HepG2 (cell line): ENCODE results near the gene ABHD1. TPM values are rescaled to one million over a fixed set of nuclear protein-coding genes. Genes with fewer than 3 reads are reported as not detected.
A peak's percentile ranks its signal among the peaks of the same experiment; 100 is the strongest.

Source experiments
- CAMTA2 ChIP-seq: sonication (generic); formaldehyde crosslinking; IDR thresholded peaks from 2 replicates; pipeline ENCODE4 v1.4.0; 2020; ENCODE audit warnings: mild to moderate bottlenecking, missing genetic modification reagents, borderline replicate concordance
- CSRNP2 ChIP-seq: sonication (generic); formaldehyde crosslinking; conservative IDR thresholded peaks from 2 replicates; pipeline ENCODE4 v1.8.0; 2022; ENCODE audit warnings: low read depth, missing genetic modification reagents
- EED ChIP-seq: sonication (generic); formaldehyde crosslinking; IDR thresholded peaks from 2 replicates; pipeline ENCODE4 v1.5.0; 2020; ENCODE audit warnings: mild to moderate bottlenecking, missing genetic modification reagents
- ELF1 ChIP-seq: sonication (generic); formaldehyde crosslinking; IDR thresholded peaks from 2 replicates; pipeline ENCODE4 v1.4.0; 2020; ENCODE audit warnings: missing genetic modification reagents
- KAT8 ChIP-seq: IDR thresholded peaks from 2 replicates; pipeline ENCODE4 v1.6.1; 2016; ENCODE audit warnings: missing genetic modification reagents, missing compliant biosample characterization
- NFYB ChIP-seq: sonication (generic); formaldehyde crosslinking; IDR thresholded peaks from 2 replicates; pipeline ENCODE4 v1.4.0; 2020; ENCODE audit warnings: missing genetic modification reagents
- NR3C1 ChIP-seq: sonication (generic); formaldehyde crosslinking; IDR thresholded peaks from 2 replicates; pipeline ENCODE4 v1.4.0; 2020; ENCODE audit warnings: missing genetic modification reagents
- SNAPC5 ChIP-seq: sonication (generic); formaldehyde crosslinking; IDR thresholded peaks from 2 replicates; pipeline ENCODE4 v1.8.1; 2023; ENCODE audit warnings: mild to moderate bottlenecking, missing genetic modification reagents, borderline replicate concordance
- SRSF9 ChIP-seq: fragments of 200-400 bp; formaldehyde crosslinking; IDR thresholded peaks from 2 replicates; pipeline ENCODE4 v1.6.1; 2018; ENCODE audit warnings: borderline replicate concordance, mild to moderate bottlenecking, low read depth, low read length; ENCODE audit not compliant: insufficient read depth, poor library complexity, severe bottlenecking
- ZNF329 ChIP-seq: sonication (generic); formaldehyde crosslinking; IDR thresholded peaks from 2 replicates; pipeline ENCODE4 v1.9.0; 2021; ENCODE audit warnings: low read depth, mild to moderate bottlenecking, missing genetic modification reagents
- ZNF460 ChIP-seq: sonication (generic); formaldehyde crosslinking; IDR thresholded peaks from 2 replicates; pipeline ENCODE4 v1.5.1; 2020; ENCODE audit warnings: missing genetic modification reagents, mild to moderate bottlenecking, borderline replicate concordance
- ZNF552 ChIP-seq: sonication (generic); formaldehyde crosslinking; IDR thresholded peaks from 2 replicates; pipeline ENCODE4 v1.9.0; 2022; ENCODE audit warnings: missing genetic modification reagents, mild to moderate bottlenecking, borderline replicate concordance
- ZNF670 ChIP-seq: sonication (generic); formaldehyde crosslinking; IDR thresholded peaks from 2 replicates; pipeline ENCODE4 v1.8.0; 2022; ENCODE audit warnings: mild to moderate bottlenecking, missing genetic modification reagents, borderline replicate concordance
- ZNF678 ChIP-seq: sonication (generic); formaldehyde crosslinking; IDR thresholded peaks from 2 replicates; pipeline ENCODE4 v1.4.0; 2020; ENCODE audit warnings: mild to moderate bottlenecking, missing genetic modification reagents
- ZNF770 ChIP-seq: sonication (generic); formaldehyde crosslinking; IDR thresholded peaks from 2 replicates; pipeline ENCODE4 v1.5.0; 2020; ENCODE audit warnings: mild to moderate bottlenecking, missing genetic modification reagents
- ZNF782 ChIP-seq: sonication (generic); formaldehyde crosslinking; IDR thresholded peaks from 2 replicates; pipeline ENCODE4 v1.4.0; 2020; ENCODE audit warnings: missing genetic modification reagents, mild to moderate bottlenecking, borderline replicate concordance
- polyA plus RNA-seq, 8 experiments: library from polyadenylated mRNA; depleted of rRNA in 3 of 8; stranded (reverse) in 7 of 8; unstranded in 1 of 8; fragments of >200 nt; fragmentation: Illumina TruSeq in 4 of 8; extraction: Trizol in 4 of 8; gene quantifications; 2 replicates each; pipeline versions ENCODE4 v1.2.1 to v1.2.3, GENCODE V29; 2011 to 2016; ENCODE audit warnings: low read depth in 4 of 8, missing spikeins in 1 of 8, mixed read lengths in 1 of 8; ENCODE audit not compliant: insufficient read depth in 1 of 8
- total RNA-seq, 5 experiments: library from RNA; depleted of rRNA; stranded (reverse); fragments of >200 nt; fragmentation: Illumina TruSeq; extraction: Trizol; gene quantifications; 2 replicates each; pipeline ENCODE4 v1.2.3, GENCODE V29; 2016; ENCODE audit warnings: low read depth in 1 of 5
- TF ChIP-seq, protein P1 (sequence below): sonication (generic); formaldehyde crosslinking; IDR thresholded peaks from 2 replicates; pipeline ENCODE4 v1.5.0; 2020; ENCODE audit warnings: mild to moderate bottlenecking, missing genetic modification reagents, borderline replicate concordance
- TF ChIP-seq, protein P2 (sequence below): sonication (generic); formaldehyde crosslinking; IDR thresholded peaks from 2 replicates; pipeline ENCODE4 v1.4.0; 2020; ENCODE audit warnings: missing genetic modification reagents

ABHD1 gene
- total and polyA plus RNA-seq, 2 of the 13 experiments (the other 11 are each of a cell fraction or from before 2014, with no cell fraction given): 0.04 to 0.81 TPM

DNA sequence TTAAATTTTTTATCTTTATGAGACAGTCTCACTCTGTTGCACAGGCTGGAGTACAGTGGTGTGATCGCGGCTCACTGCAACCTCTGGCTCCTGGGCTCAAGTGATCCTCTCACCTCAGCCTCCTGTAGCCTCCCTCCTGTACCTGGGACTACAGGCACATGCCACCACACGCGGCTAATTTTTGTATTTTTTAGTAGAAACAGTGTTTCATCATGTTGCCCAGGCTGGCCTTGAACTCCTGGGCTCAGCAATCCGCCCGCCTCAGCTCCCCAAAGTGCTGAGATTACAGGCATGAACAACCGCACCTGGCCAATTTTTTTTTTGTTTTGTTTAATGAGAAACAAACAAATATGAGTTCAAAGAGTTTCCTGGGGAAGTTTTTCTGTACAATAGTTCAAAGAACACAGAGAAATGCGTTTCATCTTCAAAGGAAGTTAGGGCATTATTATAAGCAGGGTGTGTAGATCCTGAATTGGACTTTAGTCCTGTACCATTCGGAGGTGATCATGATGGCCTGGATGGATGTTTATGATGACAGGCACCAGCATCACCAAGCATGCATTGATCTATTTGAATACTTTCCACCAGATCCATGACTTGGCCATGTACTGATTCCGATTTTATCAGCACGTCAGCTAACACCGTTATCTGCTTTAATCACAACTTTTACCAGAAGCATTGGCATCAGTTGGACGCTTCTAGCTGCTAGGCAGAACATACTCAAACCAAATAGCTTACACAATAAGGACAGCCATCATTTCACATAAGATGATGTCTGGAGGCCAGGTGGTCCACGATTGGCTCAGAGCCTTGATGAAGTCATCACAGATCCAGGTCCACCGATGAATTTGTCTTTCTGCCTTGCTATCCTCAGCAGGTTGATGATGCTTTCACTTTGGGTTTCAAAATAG lies 54.1 kb downstream of the ABHD1 start (continued):
- TF ChIP-seq ELF1 (CRISPR knock-in tag) (peak; percentile 54; the same call in 1 of the 2 replicates), KAT8 (CRISPR knock-in tag) (peak; percentile 85), NR3C1 (CRISPR knock-in tag) (no peak), ZNF552 (0 out of 2 replicates have a peak, but pooled peaks have one; percentile 51), ZNF770 (peak; percentile 99), CAMTA2 (CRISPR knock-in tag) (no peak), EED (CRISPR knock-in tag) (no peak), ZNF678 (peak; percentile 64; the same call in 1 of the 2 replicates), ZNF329 (peak; percentile 8; the same call in 1 of the 2 replicates), ZNF460 (CRISPR knock-in tag) (peak; percentile 97), CSRNP2 (CRISPR knock-in tag) (no peak), SNAPC5 (CRISPR knock-in tag) (no peak), NFYB (CRISPR knock-in tag) (peak; percentile 47; the same call in 1 of the 2 replicates), SRSF9 (no peak), ZNF782 (CRISPR knock-in tag) (no peak), ZNF670 (CRISPR knock-in tag) (no peak)
- TF ChIP-seq, protein P1, sequence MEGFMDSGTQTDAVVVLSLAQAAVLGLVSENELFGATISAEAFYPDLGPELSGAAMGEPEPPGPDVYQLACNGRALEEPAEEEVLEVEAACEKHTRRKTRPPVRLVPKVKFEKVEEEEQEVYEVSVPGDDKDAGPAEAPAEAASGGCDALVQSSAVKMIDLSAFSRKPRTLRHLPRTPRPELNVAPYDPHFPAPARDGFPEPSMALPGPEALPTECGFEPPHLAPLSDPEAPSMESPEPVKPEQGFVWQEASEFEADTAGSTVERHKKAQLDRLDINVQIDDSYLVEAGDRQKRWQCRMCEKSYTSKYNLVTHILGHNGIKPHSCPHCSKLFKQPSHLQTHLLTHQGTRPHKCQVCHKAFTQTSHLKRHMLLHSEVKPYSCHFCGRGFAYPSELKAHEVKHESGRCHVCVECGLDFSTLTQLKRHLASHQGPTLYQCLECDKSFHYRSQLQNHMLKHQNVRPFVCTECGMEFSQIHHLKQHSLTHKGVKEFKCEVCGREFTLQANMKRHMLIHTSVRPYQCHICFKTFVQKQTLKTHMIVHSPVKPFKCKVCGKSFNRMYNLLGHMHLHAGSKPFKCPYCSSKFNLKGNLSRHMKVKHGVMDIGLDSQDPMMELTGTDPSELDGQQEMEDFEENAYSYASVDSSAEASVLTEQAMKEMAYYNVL: peak; percentile 90; the same call in 1 of the 2 replicates
- TF ChIP-seq, protein P2, sequence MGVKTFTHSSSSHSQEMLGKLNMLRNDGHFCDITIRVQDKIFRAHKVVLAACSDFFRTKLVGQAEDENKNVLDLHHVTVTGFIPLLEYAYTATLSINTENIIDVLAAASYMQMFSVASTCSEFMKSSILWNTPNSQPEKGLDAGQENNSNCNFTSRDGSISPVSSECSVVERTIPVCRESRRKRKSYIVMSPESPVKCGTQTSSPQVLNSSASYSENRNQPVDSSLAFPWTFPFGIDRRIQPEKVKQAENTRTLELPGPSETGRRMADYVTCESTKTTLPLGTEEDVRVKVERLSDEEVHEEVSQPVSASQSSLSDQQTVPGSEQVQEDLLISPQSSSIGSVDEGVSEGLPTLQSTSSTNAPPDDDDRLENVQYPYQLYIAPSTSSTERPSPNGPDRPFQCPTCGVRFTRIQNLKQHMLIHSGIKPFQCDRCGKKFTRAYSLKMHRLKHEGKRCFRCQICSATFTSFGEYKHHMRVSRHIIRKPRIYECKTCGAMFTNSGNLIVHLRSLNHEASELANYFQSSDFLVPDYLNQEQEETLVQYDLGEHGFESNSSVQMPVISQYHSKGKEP (CRISPR knock-in tag): no peak
